HTERT RPE-1 (cell line): ENCODE data around the gene NID1.

Source experiments
- in situ Hi-C: fragments of 300-500 bp; cut with MboI; formaldehyde crosslinking; loops from 4 replicates; pipeline ENCODE4 v1.14.3; 2020; ENCODE audit warnings: low sequenced_read_pairs

NID1 gene

DNA sequence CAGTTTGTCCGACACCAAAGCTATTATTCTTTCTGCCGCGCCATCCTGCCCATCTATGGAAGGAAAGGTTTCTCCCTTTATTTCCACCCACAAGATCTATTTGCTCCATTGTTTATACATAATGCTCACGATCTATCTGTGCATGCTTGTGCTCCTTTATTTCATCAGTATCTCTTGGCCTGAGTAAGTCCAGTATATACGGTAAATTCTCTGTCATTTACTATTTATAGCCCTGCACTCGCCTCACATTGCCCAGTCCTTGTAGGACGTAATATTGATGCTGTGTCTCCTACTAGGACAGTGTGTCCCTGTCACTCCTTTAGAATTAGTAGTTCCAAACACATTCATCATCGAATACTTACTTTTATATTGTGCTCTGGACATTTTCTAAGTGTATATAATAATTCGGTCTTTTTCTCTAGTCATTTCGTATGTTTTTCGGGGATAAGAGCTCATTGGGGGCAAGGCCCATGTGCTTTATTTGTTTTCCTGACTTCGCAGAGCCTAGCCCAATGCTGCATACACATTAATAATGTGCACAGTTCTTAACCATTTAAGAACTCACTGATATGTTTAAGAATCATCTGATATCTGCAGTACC lies 3.1 kb upstream of the NID1 start:
- in situ Hi-C loops: no loop called here

DNA sequence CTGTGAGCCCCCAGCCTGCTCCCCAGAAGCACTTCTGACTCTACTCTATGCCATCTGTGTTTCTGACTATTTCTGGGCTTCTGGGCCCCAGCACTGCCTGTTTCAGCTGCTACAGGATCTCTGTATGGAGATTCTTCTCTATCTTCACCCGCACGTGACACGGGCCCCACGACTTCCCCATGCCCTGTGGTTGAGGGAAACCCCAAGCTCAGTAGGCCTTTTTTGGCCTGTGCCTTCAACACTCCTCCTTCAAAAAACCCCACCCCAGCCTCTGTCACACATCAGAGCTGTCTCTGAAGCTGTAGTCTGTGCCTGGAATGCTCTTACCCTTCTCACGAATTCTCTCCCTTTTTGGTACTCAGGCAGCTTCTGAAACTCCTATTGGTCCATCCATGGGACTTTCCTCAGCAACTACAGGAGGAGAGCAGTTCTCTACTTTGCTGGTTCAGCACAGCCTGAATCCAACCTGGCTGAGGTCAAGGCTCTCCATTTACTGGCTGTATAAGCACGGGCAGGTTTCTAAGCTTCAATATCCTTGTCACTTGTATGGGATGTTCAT lies 2.0 kb upstream of the NID1 start:
- in situ Hi-C loops: no loop called here

DNA sequence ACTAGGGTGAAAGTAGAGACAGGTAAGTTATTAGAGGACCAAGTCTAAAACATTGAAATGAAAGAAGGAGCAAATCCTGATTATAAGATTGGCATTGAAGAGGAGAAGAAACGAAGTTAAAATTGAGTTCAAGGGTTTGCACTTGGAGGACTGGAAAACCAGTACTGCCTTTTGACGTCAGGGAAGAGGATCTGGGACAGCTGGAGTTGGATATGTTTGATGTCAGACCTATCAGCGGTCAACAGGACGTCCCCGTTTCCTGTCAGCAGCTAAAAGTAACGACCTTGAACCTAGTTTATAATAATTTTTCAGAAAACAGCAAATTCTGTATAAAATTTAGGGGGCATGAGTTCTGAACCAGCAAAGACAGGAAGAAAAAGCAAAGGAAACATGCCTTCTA lies 1.2 kb upstream of the NID1 start:
- in situ Hi-C loops: no loop called here

DNA sequence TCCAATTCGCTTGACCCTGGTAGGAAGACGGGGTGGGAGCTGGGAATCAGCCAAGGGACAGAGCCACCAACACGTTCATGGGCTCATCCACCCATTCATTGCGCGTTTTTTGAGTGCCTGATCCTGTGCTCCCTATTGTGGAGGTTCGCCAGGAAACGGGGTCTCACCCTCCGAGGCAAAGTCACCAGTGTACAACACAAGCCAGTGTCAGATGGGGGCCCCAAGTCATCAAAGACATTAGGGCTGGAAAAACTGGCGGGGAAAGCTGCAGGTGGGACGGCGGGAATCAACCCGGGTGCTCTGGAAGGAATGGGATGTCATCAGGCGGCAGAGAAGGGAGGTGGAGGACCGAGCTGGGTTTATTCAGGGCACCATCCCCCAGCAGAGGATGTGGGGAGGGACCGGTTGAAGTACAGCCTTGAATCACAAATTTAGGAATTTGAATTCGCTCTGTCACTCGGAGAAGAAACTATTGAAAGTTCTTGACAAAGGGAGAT lies 667 bp upstream of the NID1 start:
- in situ Hi-C loops: no loop called here

DNA sequence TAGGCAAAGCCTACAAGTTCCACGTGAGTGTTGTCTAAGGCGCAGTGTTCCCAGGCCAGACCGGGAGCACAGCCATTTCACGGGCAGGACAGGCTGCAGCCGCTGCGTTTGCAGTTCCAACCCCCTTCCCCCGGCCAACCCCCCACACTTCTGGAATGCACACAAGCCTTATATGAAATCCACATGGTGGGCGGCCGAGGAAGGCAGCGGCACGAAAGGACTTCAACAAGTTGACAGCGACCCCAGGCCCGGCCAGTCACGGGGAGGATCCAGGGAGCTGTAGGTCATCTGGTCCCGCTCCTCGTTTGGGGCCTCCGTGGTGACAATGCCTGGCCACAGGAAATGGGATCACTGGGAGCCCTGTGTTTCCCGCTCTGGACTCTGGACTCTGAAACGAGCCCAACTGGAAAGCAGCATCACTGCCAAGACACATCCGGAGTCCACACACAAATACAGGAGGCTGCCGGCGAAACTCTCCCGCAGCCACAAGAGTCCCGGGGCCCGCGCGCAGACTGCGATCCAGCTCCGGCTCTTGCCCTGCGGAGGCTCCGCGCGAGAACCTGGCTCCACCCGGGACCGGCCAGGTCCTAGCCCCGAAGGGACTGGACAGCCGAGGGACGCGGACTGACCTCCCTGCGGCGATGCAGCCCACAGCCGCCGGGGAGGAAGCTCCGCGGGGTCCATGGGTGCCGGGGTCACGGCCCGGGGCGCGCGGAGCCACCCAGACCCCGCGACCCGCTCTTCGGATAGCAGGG lies 794 bp downstream of the NID1 start:
- in situ Hi-C loops: no loop called here

DNA sequence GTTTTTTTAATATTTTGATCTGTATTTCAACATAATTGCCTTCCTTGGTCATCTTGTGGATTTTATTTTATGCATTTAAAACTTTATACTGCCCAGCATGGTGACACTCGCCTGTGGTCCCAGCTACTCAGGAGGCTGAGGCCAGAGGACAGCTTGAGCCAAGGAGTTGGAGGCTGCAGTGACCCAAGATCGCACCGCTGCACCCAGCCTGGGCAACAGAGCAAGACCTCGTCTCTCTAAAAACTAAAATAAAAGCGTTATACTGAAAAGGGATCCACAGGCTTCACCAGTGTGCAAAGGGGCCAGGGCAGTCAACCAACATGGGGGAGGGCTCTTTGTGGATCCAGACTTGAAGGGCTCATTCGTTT lies 1.4 kb downstream of the NID1 start:
- in situ Hi-C loops: no loop called here

GRCh38 chr1:236060286-236060685 lies 4.6 kb downstream of the NID1 start:
- in situ Hi-C loops: no loop called here

DNA sequence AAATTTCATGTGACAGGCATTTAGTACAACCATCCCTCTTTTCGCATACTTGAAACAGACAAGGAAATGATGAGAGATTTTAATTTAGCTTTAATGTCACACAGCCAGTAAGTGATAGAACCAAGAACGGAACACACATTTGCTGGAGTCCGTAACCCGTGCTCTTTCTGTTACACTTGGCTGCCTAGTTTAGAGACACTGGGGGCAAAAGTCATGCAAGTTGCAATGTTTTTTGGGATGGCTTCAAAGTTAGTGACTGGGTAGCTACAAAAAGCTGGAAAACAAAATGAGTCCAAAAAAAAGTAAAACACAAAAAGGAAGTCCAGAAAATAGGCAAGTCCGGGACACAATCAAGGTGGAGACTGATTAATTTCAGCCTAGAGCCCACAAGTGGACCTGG lies 5.9 kb downstream of the NID1 start:
- in situ Hi-C loops: no loop called here

- in situ Hi-C loops: no loop called here
Observed at GRCh38 chr1:236058141-236058934, 6.6 kb downstream of the NID1 start.

GRCh38 chr1:236057546-236057945 lies 7.3 kb downstream of the NID1 start:
- in situ Hi-C loops: no loop called here

DNA sequence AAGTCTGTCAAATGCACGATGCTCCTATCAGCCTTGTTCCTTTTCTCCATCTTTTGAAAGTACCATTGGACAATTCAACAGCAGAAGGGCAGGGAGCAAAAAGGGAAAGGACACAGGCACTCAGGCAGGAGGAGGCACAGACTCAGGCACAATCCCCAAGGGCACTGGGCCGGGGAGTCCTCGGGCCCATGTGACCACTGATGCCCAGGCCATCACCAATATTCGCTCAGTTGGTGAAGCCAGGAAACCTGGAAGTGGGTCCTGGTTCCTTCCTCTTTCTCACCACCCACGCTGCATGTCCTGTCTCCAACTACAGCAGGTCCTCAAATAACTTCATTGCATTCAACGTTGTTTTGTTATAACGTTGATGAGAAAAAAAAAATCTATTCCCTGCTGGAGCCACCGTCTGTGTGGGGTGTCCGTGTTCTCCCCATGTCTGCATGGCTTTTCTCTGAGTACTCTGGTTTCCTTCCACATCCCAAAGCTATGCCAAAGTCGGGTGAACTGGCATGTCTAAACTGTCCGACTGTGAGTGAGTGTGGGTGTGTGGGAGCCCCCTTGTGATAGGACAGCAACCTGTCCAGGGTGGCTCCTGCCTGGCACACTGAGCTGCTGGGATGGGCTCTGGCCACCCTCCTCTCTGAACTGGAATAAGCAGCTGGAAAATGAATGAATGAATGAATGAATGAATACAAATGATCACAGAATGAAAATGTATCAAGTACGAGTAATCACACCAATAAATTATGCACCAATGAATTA lies 12.5 kb downstream of the NID1 start:
- in situ Hi-C loops: no loop called here

GRCh38 chr1:236051242-236051791 lies 13.6 kb downstream of the NID1 start:
- in situ Hi-C loops: no loop called here

GRCh38 chr1:236045771-236046170 lies 19.1 kb downstream of the NID1 start:
- in situ Hi-C loops: no loop called here

DNA sequence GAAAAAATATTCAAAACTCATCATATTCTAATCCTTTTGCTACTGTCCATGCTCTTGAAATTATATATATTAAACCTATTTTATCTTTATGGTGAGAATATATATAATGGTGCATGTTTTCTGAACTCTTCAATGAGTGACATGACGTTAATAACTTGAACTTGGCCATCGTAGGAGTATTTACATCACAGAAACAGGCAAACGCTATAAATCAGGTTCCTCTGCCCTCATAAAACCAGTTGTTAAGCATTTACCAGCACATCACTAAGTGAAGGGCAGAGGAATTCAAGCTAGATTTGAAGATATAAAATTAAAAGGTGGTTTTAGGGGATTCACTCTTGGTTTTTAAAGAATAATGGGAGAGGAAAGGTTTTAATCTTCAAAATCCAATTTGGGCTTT lies 20.5 kb downstream of the NID1 start:
- in situ Hi-C loops: no loop called here

DNA sequence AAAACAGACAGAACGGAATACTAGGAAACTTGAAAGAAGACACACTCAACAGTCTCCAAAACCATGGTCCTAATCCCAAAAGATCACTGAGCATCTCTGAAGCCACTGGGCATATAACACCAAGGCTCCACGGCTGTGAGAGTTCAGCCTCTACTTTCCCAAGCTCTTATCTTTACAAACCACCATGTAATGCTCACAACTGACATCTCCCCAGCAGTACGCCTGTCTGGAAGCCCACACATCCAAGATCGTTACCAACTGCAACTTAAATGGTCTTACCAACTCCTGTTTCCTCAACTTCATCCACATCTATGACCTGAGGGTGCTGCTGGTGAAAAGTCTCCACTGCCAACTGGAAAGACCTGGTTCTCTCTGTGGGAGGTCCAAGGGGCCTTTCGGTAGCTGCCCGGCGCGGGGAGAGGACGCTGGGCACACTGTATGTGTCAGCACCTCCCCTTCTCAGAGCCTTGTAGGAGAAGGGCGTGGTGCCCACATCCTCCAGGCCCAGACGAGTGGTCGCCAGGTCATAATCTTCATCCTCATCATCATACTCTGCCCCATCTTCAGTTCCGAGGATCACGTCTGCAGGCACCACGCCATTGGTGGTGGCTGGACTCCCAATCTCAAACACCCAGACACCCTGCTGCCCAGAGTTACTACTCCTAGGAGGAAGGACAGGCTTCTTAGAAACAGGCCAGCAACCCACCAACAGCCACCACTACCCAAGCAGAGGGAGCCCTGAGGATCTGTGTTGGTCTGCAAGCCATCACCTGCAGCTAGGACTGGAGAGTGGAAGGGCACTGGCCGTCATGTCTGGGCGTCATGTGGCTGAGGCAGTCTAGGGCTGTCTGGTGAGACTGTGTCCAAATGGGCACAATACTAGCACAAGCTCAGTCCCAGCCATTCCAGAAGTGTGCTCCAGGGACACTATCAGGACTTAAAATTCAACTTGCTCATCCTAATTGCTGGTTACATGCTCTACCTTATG lies 23.0 kb downstream of the NID1 start:
- in situ Hi-C loops: no loop called here

- in situ Hi-C loops: no loop called here
Observed at GRCh38 chr1:236039740-236040685, 24.9 kb downstream of the NID1 start.

- in situ Hi-C loops: no loop called here
Observed at GRCh38 chr1:236038034-236038433, 26.9 kb downstream of the NID1 start.

- in situ Hi-C loops: no loop called here
Observed at GRCh38 chr1:236035681-236036101, 29.2 kb downstream of the NID1 start.
